Fibroblast of upper back skin (primary cell): ENCODE results near the gene HEPHL1.
A peak's percentile ranks its signal among the peaks of the same experiment; 100 is the strongest.
"Not testable (repeated sequence)": the region's sequence is repeated elsewhere in the genome, so short reads cannot be mapped to it uniquely, and the experiment has no call there.

ENCODE experiments used
- DNase-seq: peaks from one replicate; pipeline ENCODE4 v3.0.0-alpha.2; 2013

HEPHL1 gene

DNA sequence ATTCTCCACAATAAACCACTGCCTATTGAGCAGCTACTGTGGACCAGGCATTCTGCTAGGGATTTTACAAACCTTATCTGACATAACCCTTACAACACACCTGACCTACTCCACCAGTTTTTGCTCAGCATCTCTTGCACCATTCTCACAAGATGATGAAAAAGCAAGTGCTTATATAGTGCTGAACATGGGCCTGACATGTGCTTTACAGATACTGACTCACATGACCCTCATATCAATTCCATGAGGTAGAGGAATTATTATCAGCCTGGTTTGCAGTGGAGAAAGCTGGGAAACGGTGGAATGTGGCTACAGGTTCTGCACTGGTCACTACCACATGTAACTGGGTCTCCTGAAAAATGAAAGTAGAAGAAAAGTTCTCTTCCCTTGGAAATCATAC lies 69.9 kb downstream of the HEPHL1 start:
- DNase-seq: no peak

DNA sequence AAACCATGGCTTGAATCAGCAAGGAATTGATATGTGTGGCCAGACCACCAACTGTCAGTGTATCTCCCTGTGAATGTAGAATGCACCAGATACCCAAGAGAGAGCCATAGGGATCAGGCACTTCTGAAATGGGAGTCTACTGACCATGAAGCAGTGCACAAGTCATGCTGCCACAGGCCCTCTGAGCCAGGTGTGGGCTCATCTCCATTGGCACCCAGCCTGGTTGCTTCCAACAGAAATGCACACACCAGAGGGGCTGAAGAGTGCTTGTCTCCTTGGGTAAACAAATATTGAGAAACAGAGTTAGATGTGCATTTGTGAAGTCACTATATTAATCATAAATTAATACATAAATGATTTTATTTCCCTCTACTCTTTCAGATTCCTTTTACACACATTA lies 79.1 kb downstream of the HEPHL1 start:
- no peak for DNase-seq

DNA sequence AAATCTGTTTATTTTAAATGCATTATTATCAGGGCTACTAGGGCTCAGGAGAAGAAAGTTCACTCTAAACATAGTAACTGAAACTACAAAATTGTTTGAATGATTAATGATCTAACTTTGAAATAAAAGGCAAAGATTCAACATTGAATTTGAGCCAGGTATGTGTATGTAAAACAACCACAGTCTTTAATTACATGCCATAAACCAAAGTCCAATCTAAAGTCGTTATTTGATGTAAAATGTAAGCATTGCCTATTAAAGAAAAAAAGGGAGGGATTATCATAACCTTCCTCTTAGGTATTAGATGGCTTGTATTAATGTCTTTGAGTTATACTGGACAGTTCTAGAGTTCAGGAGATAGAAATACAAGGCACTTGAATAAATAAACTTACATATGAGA lies 82.3 kb downstream of the HEPHL1 start:
- DNase-seq: no peak

DNA sequence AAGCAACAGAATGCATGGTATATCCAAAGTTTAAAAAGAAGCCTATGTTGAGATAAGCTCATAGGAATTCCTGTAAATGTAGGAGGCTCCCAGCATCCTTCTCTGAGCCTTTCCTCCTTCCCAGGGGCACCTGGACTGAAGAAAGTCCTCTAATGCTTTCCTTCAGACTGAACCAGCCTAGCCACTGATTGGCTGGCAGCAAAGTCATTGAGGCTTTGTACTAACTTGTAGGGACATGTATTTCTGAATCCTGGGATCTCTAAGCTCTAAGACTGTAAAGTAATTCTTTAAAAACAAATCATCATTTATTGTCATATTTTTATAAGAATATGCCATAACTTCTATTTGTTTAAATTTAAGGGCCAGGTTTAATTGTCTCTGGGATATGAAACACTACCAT lies 83.6 kb downstream of the HEPHL1 start:
- no peak for DNase-seq

DNA sequence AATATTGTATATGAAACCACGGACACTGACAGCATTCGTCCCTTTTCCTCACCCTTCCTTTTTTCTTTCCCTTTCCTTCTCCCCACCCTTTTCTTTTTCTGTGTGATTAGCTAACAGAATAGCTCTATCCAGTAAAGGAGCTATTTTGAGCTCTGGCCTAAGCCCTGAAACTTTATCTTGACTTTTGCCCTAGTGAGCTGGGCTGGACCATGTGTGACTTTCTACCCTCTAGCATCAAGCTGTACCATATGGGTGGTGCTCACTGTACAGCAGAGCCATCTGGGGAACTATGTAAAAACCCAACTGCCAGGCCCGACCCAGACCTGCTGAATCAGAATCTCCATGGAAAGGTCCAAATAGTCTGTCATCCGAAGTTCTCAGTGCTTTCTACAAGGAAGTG lies 85.6 kb downstream of the HEPHL1 start:
- DNase-seq: no peak

DNA sequence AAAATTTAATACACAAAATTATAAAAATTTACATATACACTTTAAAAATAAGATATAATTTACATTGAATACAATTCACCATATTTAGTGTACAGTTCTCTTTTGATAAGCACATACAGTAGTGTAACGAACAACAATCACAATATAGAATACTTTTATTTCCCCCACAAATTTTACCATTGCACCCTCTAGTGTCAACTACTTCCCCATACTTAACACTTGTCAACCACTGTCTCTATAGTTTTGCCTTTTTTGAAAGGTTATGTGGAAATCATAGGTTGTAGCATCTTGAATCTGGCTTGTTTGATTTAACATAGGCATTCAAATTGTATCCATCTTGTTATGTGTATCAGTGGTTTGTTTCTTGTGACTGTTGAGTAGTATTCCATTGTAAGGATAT lies 86.2 kb downstream of the HEPHL1 start:
- DNase-seq: no peak

DNA sequence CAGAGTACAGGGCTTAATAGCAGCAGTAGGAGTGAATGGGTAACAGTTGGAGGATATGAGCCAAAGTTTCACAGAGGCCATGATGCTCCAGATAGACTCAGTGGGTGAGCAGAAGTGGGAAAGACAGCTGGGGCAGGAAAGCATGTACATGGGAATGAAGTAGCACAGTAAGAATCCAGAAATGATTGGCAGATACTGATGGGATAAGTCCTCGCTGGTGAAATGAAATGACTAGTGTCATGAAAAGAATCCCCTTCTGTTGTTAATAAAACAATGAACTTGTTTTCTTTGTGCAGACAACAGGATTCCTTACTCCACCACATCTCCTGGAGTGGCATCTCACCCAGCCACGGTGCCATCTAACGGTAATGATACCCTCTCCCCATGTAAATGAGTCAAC lies 90.1 kb downstream of the HEPHL1 start:
- DNase-seq: no peak

DNA sequence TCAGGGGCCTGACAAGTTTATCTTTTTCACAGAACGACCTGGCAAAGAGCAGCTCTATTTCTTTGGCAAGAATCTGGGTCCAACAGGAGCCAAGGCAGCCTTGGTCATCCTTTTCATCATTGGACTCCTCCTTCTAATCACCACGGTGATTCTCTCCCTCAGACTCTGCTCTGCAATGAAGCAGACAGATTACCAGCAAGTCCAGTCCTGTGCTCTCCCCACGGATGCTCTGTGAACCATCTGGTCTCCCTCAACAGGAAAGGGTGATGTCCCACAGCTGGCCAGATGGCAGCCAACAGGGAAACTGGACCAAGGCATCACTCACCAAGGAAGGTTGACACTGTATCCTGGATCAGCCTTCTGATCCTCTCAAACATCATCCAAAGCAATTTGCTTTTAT lies 90.5 kb downstream of the HEPHL1 start:
- no peak for DNase-seq

DNA sequence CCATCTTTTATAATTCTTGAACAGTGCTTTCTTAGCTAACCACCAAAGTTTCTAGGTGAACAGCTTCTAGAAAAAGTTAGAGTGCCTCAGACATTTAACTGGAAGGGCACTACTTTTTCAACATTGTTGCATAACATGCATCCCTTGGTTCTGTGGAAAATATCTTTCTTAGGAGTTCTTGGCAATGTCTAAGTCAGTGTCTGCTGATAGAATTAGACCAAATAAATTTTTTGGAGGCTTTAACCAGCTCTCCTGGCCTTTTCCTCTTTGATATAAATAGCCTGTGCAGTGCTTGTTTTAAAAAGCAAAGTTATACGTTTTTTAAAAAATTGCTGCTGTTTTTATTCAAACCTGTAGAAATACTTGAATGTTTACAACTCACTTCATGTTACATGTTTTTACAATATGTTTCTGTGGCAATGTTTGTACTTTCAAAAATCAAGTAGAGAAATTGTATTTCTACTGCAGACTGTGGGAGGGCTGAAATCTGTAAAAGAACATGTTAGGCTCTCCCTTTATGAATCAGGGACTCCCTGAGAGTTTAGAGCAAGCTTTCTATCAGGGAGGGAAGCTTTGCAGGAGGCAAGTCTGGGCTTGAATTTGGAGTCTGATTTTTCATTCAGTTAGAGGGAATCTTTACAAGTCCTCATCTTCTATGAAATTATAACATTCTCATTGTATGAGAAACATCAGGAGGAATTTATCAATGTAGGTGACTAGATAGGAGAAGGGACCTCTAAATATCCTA lies 91.2 kb downstream of the HEPHL1 start:
- DNase-seq: no peak

DNA sequence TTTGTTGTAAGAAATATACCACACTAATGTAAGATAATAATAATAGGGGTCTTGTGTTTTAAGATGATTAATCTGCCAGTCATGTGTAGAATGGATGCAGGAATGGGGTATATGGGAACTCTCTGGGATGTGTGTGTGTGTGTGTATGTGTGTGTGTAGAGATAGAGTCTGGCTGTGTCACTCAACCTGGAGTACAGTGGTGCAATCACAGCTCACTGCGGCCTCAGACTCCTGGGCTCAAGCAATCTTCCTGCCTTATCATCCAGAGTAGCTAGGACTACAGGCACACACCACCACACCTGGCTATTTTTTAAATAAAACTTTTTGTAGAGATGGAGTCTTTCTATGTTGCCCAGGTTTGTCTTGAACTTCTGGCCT lies 96.0 kb downstream of the HEPHL1 start:
- no peak for DNase-seq

DNA sequence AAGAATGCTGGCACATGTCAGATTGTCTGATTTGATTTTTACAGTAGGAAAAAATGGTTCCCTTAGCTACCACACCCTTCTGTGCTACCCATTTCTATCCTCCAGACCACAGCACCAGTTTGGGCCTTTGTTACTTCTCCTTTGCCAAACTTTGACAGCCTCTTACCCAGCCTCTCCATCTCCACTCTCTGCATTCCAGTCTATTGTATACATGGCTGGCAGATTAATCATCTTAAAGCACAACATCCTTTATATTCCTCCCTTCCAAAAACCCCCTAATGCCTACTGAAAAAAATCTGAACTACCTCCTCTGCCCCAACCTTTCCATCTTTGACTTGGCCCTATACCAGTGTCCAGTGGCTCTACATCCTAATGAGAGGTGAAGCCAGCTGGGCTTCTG lies 96.7 kb downstream of the HEPHL1 start:
- DNase-seq: peak; percentile 42

DNA sequence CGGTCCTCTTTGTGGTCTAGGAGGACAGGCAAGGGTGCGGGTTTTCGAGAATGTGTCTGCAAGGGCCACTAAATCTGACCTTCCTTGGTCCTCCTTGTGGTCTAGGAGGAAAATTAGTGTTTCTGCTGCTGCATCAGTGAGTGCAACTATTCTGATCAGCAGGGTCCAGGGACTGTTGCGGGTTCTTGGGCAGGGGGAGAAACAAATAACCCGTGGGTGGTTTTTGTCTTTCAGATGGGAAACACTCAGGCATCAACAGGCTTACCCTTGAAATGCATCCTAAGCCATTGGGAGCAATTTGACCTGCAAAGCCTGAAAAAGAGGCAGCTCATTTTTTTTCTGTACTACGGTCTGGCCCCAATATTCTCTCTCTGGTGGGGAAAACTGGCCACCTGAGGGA lies 98.5 kb downstream of the HEPHL1 start:
- not testable (repeated sequence) for DNase-seq

DNA sequence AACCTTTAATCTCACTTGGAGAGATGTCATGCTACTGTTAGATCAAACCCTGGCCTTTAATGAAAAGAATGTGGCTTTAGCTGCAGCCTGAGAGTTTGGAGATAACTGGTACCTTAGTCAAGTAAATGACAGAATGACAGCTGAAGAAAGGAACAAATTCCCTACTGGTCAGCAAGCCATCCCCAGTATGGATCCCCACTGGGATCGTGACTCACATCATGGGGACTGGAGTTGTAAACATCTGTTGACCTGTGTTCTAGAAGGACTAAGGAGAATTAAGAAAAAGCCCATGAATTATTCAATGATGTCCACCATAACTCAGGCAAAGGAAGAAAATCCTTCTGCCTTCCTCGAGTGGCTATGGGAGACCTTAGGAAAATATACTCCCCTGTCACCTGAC lies 99.4 kb downstream of the HEPHL1 start:
- DNase-seq: not testable (repeated sequence)

DNA sequence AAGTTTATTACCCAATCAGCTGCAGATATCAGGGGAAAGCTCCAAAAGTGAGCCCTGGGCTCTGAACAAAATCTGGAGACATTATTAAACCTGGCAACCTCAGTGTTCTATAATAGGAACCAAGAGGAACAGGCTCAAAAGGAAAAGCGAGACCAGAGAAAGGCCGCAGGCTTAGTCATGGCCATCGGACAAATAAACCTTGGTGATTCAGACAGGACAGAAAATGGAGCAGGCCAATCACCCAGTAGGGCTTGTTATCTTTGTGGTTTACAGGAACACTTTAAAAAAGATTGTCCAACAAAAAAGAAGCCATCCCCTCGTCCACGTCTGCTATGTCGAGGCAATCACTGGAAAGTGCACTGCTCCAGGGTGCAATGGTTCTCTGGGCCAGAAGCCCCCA lies 99.8 kb downstream of the HEPHL1 start:
- DNase-seq: no peak

DNA sequence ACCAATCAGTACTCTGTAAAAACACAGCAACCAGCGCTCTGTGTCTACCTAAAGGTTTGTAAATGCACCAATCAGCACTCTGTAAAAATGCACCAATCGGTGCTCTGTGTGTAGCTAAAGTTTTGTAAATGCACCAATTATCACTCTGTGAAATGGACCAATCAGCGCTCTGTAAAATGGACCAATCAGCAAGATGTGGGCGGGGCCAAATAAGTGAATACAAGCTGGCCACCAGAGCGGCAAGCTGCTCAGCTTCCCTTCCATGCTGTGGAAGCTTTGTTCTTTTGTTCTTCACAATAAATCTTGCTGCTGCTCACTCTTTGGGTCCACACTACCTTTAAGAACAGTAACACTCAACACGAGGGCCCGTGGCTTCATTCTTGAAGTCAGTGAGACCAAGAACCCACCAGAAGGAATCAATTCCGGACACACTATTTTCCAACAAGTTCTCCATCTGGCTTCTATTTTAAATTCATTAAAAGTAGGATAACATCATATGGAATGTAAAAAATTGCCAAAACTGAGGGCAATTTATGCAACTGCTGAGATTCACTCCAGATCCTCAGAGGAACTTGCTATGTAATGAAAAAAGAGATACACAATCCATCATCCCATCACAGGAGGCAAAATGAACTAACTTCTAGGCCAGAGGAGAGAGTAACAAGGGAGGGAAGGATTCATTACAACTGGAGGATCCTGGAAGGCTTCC lies 104.4 kb downstream of the HEPHL1 start:
- peak; percentile 79 for DNase-seq

DNA sequence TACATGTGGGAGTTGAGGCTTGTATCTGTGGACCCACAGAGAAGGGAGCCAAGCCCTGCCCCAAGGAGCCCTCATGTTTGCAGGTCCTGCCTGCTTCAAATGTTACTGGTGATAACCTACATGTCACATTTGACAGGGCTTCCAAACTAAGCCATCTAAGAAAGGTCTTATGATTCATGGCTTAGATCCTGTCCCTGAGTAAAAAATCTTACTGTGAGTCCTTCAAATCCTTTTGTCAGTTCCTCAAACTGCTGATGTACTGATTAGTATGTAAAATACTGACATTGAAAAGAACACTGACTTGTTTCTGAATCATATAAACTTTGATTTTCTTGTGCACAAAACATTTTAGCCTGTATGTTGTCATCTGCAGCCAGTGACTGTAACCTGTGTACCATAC lies 106.5 kb downstream of the HEPHL1 start:
- DNase-seq: no peak

DNA sequence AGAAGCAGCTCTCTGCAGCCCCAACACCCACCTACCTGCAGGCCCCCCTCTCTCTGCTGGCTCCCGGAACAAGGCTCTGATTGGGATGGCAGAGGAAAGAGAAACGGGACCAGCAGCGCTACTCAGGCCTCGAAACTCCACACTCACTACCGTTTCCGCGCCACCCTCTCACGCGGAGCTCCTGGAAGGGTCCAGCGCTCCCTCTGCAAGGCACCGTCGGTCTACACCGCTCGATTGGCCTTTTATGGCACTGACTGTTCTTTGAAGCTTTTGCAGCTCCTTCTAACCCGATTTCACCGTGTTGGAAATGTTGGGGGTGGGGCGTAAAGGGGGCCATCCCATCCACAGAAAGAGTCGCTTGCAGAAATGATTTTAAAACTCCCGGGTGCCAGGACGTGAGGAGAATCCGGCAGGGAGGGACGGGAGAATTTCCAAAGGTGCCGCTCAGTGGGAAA lies 107.2 kb downstream of the HEPHL1 start:
- DNase-seq: no peak

DNA sequence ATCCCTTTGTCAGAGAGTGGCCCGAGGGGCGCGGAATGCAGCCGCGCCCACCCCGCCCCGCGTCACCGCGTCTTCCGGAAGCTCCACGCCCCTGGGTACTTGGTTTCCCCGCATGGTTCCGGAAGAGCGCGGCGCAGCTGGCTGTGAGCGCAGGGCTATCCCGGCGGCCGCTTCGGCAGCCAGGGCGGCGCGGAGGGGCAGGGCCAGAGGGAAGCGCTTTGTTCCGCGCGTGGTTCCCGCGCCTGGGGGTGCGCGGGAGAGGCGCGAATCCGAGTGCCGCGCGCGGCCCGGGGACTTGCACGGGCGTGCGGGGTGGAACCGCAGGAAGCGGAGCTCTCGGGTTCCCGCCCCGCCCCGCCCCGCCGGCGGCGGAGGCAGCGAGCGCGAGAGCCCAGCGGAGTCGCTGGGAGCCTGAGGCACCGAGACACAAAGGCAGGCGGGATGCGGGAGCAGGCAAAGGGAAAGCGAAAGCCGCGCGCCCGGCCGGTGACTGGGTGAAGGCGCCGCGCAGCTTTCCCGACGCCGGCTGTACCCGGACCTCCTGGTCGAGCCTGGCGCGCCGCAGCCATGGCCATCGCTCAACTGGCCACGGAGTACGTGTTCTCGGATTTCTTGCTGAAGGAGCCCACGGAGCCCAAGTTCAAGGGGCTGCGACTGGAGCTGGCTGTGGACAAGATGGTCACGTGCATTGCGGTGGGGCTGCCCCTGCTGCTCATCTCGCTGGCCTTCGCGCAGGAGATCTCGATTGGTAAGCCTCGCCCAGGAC lies 107.8 kb downstream of the HEPHL1 start, which contains the start of gene PANX1:
TSS of gene PANX1 (plus strand) at position 96 of the 766 bp plus-strand sequence. CDS start at position 568, 472 bp downstream.
- DNase-seq: peak; percentile 82

DNA sequence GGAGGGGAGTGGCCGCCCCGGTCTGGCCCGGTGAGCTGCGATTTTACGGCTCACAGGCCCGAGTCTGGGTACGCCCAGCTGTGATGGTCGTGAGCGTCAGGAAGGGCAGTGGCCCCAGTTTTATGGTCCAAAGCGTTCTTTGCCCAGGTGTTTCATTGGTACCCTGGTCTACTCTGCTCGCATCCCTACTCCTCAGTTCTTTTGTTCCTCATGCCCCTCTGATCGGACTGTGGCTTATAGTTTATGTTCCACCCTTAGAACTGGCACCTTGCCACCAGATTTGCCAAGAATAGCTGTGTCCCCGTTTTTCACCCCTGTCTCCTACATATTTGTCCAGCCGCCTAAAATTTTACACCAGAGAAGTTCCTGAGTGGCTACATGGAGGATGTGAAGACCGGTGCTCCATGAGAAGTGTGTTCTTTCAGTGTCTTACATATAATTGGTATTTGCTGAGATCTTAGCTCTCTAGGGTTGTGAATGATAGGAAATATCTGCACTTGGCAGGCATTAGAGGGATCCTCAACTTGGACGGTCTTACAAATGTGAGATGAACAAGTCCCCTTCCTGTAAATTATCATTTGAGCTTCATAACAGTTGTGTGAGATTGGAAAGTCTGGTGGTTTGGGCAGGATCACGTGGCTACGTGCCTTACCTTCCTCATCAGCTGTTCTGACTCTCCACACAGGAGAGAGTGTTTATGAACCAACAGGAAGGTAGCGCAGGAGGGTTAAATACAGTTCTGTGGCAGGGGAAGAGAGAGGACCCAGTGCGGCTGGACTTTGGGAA lies 108.6 kb downstream of the HEPHL1 start:
- DNase-seq: peak; percentile 24

DNA sequence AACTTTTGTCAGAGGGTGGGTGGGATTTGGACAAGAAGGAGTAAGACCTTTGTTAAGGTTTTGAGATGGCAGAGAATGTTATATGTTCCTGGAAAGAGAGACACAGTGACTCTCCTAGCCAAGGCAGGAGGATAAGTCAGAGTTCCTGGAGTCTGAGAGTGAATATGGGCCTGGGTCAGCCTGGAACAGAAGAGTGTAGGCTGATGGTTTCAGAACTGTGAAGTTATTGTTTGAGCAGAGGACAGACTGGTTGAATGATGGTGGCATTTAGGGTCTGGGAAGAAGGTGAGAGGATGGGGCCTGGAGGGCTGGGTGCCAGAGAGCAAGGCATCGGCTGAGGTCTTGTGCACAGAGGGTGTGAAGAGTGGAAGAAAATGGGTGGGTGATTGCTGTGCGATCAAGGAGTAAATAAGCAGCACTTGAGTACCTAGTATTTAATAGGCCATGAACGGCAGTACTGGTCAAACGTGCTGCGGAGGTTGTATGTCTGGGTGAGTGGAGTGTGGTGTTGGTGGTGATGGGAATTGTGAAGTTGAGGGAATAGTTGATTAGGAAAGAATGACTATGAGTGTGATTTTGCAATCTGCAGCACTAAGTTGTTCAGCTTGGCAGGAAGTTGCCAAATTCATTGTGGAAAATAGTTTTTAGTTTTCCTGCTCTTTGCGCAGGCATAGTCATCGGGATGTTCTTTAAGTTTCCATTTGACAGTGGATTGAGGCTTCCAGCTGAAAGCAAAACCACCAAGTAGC lies 109.3 kb downstream of the HEPHL1 start:
- DNase-seq: peak; percentile 85

DNA sequence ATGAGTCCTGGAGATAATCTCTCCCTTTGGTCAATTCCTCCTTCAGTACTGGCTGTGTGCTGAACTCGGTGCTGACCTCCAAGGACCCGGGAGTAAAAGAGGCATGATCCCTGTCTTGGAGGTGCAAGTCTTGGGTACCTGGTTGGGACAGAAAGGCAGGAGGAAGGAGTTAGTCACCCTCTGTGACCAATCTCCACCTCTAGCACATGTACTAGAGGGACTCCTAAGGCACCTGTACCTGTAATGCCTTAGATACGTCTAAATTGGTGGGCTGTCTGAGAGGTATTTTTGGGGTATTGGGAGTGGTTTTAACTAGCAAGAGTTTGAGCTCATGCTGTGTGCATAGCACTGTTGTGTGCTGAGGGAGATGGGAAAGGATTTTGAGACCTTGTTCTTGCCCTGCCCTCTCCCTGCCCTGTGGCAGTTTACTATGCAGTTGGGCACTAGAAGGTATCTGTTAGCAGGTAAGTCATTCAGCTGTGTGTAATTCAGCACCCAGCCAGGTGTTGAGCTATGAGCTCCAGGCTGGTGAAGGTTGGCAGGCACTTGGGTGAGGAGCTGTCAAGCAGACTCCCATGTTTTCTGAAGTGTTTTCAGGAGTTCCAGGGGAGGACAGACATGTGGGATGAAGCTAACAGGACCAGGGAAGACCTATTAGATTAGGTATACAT lies 110.0 kb downstream of the HEPHL1 start:
- DNase-seq: no peak

DNA sequence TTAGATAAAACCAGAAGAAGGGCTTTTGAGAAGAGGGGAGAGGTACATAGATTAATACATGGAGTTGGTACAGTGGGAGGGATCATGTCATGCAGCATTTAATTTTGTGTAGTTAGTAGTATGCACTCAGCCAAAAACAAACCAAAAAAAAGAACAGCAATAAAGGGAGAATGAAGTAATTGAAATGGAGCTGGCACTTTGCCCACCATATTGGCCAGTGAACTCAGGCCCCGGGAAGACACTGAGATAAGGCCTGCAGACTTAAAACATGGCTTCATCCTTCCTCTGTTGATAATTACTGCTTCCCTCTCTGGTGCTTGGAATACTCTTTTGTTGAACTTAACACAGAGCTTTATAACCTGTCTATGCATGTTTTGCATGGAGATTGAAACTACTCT lies 110.6 kb downstream of the HEPHL1 start:
- no peak for DNase-seq
